Fibroblast of villous mesenchyme (primary cell): ENCODE results near the gene DOCK4. TPM values are rescaled to one million over a fixed set of nuclear protein-coding genes. Genes with fewer than 3 reads are reported as not detected.

Source experiments
- DNase-seq: peaks from one replicate; pipeline ENCODE4 v3.0.0-alpha.2; 2010; ENCODE audit warnings: low read depth
- H3K4me3 ChIP-seq: 2 replicates; pipeline ENCODE4 v1.5.1; 2011; ENCODE audit warnings: low read depth, mild to moderate bottlenecking, low read length
- total RNA-seq: library from RNA; depleted of rRNA; stranded (reverse); fragments of >200 nt; gene quantifications from 2 replicates; pipeline ENCODE4 v1.2.3, GENCODE V29; 2012
- TF ChIP-seq, protein P1 (sequence below): IDR thresholded peaks from 2 replicates; pipeline ENCODE4 v1.5.1; 2012; ENCODE audit warnings: low read depth, mild to moderate bottlenecking, low read length; ENCODE audit not compliant: insufficient read depth

Gene DOCK4
- total RNA-seq, 1 donor: 43.6 TPM

DNA sequence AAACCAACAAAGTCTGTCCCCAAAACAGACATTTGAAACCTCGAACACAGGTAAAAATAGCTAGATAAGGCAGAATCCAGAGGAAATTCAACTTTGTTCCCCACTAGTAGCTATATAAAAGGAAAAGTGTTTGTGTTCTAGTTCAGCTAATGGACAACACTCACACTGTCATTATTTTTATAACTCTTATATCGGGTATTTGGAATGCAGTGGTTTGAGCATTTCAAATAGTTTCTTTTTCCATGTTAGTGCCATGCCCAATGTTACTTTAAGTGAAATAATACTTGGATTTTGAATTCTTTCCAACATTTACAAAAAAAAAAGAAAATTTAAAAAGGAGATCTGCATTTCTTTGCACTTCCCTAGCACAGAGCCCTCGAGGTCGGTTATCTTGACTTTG, 213.6 kb downstream of the DOCK4 start:
- no peak overlapping the region for H3K4me3 ChIP-seq
- TF ChIP-seq, protein P1, sequence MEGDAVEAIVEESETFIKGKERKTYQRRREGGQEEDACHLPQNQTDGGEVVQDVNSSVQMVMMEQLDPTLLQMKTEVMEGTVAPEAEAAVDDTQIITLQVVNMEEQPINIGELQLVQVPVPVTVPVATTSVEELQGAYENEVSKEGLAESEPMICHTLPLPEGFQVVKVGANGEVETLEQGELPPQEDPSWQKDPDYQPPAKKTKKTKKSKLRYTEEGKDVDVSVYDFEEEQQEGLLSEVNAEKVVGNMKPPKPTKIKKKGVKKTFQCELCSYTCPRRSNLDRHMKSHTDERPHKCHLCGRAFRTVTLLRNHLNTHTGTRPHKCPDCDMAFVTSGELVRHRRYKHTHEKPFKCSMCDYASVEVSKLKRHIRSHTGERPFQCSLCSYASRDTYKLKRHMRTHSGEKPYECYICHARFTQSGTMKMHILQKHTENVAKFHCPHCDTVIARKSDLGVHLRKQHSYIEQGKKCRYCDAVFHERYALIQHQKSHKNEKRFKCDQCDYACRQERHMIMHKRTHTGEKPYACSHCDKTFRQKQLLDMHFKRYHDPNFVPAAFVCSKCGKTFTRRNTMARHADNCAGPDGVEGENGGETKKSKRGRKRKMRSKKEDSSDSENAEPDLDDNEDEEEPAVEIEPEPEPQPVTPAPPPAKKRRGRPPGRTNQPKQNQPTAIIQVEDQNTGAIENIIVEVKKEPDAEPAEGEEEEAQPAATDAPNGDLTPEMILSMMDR: no peak
- DNase-seq: no peak

DNA sequence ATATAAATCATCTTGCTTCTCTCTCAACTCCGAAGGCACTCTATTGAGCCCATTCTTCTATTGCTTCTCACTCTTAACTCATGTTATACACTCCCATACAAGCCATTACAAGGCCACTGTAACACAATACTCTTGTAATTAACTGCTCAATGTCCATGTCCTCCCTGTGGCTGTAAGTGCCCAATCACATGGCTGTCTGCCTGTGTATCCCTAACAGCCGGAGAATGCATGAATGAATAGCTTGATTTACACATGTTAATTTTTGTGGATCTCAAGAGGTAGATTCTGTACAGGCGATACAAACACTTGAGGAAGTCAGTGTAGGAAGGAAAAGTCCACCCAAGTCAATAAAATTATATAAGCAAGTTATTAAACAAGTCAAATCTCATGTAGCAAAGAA, 215.6 kb downstream of the DOCK4 start:
- no peak for DNase-seq
- H3K4me3 ChIP-seq: no peak overlapping the region
- TF ChIP-seq, protein P1: no peak

DNA sequence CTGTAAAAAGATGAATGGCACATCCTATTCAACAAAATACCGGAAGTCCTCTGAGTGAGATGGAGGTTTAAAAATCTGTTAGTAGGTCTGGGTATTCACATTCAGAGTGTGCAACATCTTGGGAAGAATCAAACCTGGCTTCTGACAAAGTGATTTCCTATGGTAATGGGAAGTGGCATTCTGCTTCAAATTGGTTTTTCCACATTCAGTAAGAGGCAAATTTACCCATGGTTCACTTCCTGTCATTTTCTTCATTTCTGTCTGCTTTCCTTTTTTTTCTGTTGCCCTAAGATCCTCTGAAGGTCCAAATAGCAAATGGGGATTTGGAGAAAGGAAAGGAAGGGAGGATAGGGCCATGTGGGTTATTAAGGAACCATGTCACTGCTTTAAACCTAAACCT, 218.3 kb downstream of the DOCK4 start:
- TF ChIP-seq, protein P1: no peak
- DNase-seq: no peak

DNA sequence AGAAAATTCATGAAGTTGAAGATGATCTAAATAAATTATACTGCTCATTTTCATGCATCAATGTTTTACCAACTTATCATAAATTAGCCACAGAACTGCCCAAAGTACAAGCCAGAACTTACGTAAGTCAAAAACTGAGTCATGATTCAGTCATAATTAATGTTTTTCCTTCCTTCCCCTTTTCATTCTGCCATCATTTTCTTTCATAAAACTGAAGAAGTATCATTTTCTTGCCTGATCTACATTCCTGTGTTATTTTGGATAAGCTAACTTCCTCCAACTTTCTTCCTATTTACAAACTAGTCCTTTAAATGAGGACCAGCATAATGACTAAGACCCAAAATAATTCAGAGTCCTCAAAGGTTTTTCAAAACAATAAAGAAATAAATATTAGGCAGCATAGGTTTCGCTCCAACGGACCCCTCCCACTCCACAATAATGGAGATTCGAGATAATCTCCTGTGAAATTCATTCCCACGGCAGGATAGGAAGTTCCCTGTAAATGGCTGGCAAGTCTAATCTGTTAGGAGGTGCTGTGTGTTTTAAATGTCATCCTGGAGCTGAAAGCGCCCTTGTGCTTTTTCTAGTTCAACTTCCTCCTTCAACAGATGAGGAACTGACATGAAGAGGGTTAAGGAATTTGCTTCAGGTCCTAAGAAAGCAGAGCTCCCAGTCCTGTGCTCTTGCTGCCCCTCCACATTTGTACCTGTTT, 218.9 kb downstream of the DOCK4 start:
- TF ChIP-seq, protein P1: no peak
- H3K4me3 ChIP-seq: no peak overlapping the region
- peak; percentile 63 for DNase-seq

More for the DNA sequence above, 218.3 kb downstream of the DOCK4 start:
- H3K4me3 ChIP-seq: no peak overlapping the region

DNA sequence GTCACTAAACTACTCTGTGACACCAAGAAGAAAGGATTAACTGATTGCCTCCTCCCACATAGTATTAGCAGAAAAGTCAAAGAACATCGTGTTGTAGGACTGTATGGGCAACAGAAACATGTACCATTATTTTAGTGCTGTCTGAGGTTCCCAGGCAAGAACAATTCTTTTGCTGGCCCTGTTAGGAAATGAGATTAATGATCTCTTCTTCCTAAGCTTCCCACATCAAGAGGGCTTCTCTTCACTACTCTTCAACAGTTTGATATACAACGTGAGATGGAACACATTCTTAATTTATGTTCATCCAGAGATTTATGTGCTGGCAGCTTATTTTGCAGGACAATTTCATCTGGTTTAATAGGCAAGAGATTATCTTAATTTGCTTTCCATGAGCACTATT, 219.6 kb downstream of the DOCK4 start:
- TF ChIP-seq, protein P1: no peak
- no peak for DNase-seq
- H3K4me3 ChIP-seq: no peak overlapping the region

DNA sequence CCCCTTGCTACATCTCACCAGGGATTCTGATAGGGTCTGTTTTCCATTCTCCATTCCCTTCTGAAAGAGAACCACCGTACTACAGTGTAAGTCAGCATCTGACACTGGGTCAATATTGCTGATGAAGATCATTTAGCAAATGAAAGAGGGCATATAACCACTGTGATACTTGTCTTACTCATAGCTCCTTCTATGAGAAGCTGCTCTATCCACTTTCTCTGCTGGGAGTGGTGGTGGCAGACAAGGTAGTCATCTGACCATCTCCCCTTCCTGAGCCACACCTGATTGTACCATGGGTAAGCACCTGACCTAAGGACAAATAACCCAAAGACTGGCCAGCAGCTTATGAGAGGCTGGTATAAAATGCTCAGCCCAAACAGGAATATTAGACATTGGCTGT, 220.4 kb downstream of the DOCK4 start:
- TF ChIP-seq, protein P1: no peak
- no peak overlapping the region for H3K4me3 ChIP-seq
- no peak for DNase-seq

DNA sequence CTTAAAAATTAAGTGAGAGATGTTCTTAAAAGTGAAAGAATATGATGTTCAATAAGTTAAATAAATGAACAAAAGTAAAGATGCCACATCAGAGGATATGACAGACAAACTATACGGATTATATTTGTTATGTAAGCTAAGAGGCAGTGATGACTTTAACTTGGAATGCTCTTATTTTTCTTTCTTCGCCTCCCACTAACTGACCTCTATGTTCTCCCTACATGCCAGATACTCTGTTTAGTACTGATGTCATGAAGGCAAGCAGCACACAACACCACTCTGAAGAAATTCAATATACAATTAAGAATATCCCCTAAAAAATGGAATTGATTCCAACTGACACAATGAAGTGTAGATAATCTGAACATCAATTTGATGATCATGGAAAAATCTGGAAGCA, 223.4 kb downstream of the DOCK4 start:
- DNase-seq: peak; percentile 58
- TF ChIP-seq, protein P1: no peak
- no peak overlapping the region for H3K4me3 ChIP-seq
